Aortic smooth muscle cell (primary cell): Measurements from ENCODE around the gene ATG16L1. TPM values are rescaled to one million over a fixed set of nuclear protein-coding genes. Genes with fewer than 3 reads are reported as not detected.

Experiments
- total RNA-seq: library from RNA; depleted of rRNA; stranded (reverse); fragments of >200 nt; gene quantifications from 2 replicates; pipeline ENCODE4 v1.2.3, GENCODE V29; 2014

The ATG16L1 gene
- 31.3 and 31.6 TPM in 2 replicates for total RNA-seq

DNA sequence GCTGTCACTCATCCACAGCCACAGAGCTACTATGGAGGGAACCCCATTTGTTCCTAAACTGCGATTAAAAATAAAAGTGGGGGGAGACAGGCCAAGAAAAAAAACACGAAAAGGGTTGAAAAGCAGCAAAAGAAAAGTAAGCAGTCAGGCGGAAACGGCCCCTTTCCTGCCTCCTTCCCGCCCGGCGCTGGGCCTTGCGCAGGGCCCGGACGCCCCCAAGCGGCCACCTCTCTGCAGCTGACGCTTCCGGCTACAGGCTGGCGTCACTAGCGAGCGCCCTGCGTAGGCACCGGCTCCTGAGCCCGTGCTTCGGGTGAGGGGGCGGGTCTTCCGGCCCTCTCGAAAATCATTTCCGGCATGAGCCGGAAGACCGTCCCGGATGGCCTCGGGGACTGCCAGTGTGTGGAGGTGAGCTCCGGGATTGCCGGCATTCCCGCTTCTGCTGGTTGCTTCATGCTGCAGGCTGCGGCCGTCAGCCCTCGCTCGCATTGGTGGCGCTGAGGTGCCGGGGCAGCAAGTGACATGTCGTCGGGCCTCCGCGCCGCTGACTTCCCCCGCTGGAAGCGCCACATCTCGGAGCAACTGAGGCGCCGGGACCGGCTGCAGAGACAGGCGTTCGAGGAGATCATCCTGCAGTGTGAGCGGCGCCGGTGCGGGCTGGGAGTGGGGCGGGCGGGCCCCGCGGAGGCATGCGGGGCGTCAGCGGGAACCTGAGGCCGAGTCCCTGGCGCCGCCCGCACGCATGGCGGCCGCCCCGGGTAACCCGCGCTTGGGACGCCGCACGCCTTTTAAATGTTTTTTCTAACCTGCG lies at the start of gene ATG16L1:
ATG16L1 (plus strand) TSS at position 368 of the 811 bp plus-strand sequence; CDS start at position 523, 155 bp downstream.

GRCh38 chr2:233307565-233307964 lies 56.1 kb downstream of the ATG16L1 start, which contains the start of gene SAG:
Gene SAG, plus strand, starts transcription at chr2:233307816. Its CDS starts 1,374 bp downstream, at chr2:233309190.

Other genes with a start within 250 kb of the ATG16L1 start
- gene NGEF, start 238.4 kb upstream of the ATG16L1 start, total RNA-seq, result 14.9 and 16.0 TPM in 2 replicates
- not detected in 2 replicates for gene NEU2, start 219.0 kb upstream of the ATG16L1 start, total RNA-seq
- gene INPP5D, start 191.3 kb upstream of the ATG16L1 start, total RNA-seq, result 0.53 and 0.56 TPM in 2 replicates
- not detected in 2 replicates for gene SAG, start 56.1 kb downstream of the ATG16L1 start, total RNA-seq
- 8.1 and 9.1 TPM in 2 replicates for gene DGKD, start 102.8 kb downstream of the ATG16L1 start, total RNA-seq